Lower leg skin (tissue), 4 donors: ENCODE results near the gene MCF2L2. TPM values are rescaled to one million over a fixed set of nuclear protein-coding genes. Genes with fewer than 3 reads are reported as not detected.

Experiments used
- DNase-seq, 2 donors: peaks; one replicate each; pipeline ENCODE4 v3.0.0-alpha.2; 2019; ENCODE audit warnings: low spot score in 2 of 2
- H3K4me3 ChIP-seq: fragments of 200-600 bp; sonication (generic); 2 replicates; pipeline ENCODE4 v1.5.1; 2017; ENCODE audit warnings: mild to moderate bottlenecking, low read depth; ENCODE audit not compliant: poor library complexity, severe bottlenecking
- POLR2A ChIP-seq, 2 donors: fragments of 450-650 bp; IDR thresholded peaks; one replicate each; pipeline ENCODE4 v1.6.1; 2016 to 2017; ENCODE audit warnings: antibody characterized with exemption in 2 of 2, mild to moderate bottlenecking in 1 of 2, moderate library complexity in 1 of 2
- WGBS, 2 donors: methylation state at CpG; one replicate each; pipeline ENCODE4 v1.1.5; 2018; 5-methylcytosine and 5-hydroxymethylcytosine counted together
- intact Hi-C: fragments of 100-400 bp; cut with DNase I; formaldehyde crosslinking; loops from one replicate; pipeline ENCODE4 v1.15.0; 2023; ENCODE audit warnings: low total_unique reads
- total RNA-seq, 4 donors: library from RNA; depleted of rRNA; stranded (reverse); fragments of >200 nt; gene quantifications; one replicate each; pipeline ENCODE4 v1.1.0, GENCODE V29; 2016
- TF ChIP-seq, protein P1 (sequence below), 3 donors: fragments of 450-650 bp; IDR thresholded peaks; one replicate each; pipeline ENCODE4 v1.5.1; 2016; ENCODE audit warnings: antibody characterized with exemption in 3 of 3, mild to moderate bottlenecking in 3 of 3, moderate library complexity in 2 of 3

MCF2L2 gene
- total RNA-seq, 4 donors from 2014 or later, result 0.88 to 1.3 (median 1.1) TPM; not detected in 1

DNA sequence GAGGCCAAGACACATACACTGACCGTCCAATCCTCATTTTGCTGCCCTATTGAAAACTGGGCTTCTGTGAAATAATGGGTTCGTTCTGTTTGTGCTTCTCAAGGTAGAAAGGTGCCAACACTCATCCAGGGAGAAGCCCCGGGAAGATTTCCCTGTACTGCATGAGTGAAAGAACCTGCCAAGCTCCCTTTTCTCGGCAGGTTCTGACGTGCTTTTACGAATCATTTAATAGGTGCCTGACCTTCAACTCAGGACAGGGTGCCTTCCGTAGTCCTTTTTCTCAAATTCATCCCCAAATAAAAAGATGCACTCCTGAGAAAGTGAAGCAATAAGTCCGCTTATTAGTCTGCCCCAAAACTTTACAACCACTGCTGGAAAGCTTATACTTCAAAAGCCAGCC lies 111.1 kb downstream of the MCF2L2 start:
- TF ChIP-seq, protein P1, sequence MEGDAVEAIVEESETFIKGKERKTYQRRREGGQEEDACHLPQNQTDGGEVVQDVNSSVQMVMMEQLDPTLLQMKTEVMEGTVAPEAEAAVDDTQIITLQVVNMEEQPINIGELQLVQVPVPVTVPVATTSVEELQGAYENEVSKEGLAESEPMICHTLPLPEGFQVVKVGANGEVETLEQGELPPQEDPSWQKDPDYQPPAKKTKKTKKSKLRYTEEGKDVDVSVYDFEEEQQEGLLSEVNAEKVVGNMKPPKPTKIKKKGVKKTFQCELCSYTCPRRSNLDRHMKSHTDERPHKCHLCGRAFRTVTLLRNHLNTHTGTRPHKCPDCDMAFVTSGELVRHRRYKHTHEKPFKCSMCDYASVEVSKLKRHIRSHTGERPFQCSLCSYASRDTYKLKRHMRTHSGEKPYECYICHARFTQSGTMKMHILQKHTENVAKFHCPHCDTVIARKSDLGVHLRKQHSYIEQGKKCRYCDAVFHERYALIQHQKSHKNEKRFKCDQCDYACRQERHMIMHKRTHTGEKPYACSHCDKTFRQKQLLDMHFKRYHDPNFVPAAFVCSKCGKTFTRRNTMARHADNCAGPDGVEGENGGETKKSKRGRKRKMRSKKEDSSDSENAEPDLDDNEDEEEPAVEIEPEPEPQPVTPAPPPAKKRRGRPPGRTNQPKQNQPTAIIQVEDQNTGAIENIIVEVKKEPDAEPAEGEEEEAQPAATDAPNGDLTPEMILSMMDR (IDR thresholded peaks at IDR 0.05), result no peak
- TF ChIP-seq POLR2A (IDR thresholded peaks at IDR 0.05), result no peak
- 60% methylated on average over 8 of the region's 8 CpGs for WGBS, 2 donors
- intact Hi-C loops, result no loop called here
- no peak for DNase-seq
- no peak overlapping the region for H3K4me3 ChIP-seq

DNA sequence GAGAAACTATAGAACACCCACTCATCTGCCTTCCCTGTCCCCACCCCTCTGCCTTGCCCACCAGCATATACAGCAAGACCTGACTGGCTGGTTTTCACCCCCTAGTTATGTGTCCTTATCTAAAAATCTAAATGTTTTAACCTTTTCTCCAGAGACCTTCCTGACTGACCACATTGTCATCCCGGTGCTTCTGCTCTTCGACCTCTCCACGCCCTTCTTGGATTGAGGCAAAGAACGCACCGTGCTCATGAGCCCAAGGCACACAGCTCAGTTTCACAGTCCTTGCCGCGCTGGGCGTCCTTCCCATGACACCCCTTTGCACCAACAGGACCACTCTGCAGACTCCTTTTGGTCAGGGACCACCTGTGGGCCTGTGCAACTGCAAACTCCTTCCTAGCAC lies 112.7 kb downstream of the MCF2L2 start:
- 94 to 95% methylated on average over 8 of the region's 8 CpGs for WGBS, 2 donors
- no peak overlapping the region for H3K4me3 ChIP-seq
- no peak for DNase-seq
- TF ChIP-seq POLR2A (IDR thresholded peaks at IDR 0.05), result no peak
- TF ChIP-seq, protein P1 (IDR thresholded peaks at IDR 0.05), result no peak
- intact Hi-C loops, result no loop called here

DNA sequence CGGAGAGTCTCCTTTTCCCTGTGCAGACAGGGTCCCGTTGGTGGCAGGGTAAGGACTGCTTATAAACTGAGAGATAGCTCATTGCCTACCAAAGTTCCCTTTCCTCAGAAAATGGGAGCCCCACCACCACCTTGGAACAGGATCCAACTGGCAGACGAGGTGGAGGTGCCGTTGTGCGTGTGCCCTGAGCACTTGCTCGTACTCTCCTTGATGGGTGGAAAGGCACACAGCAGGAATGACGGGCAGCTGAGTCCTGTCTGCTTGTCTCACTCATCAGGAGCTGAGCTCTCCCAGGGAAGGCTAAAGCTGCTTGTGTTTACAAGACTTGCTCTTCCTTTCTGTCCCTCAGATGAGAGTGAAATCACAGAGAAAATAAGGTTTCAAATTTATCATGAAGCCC lies 114.7 kb downstream of the MCF2L2 start:
- no peak overlapping the region for H3K4me3 ChIP-seq
- intact Hi-C loops, result no loop called here
- no peak for DNase-seq
- no peak for TF ChIP-seq POLR2A (IDR thresholded peaks at IDR 0.05)
- TF ChIP-seq, protein P1 (IDR thresholded peaks at IDR 0.05), result no peak
- WGBS, 2 donors, result 71 to 83% methylated on average over 7 of the region's 7 CpGs

DNA sequence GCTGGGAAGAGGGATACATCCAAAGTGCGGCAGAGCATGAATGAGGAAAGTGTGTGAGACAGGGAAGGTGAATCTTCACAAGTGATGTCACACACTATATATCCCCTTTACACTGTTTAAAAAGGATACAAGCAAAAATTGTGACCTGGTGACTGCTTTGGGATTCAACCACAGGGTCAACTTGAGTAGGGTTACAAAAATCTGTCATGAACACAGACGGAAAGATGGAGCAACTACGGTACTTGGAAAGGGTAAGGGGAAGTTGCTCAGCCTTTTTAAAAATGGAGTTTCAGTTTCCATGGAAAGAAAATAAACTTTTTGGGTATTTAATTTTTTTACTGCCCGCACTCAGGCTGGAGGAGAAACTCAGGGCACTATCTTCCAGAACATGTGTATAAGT lies 115.1 kb downstream of the MCF2L2 start:
- no peak overlapping the region for H3K4me3 ChIP-seq
- DNase-seq, result no peak
- 89 to 93% methylated on average over 4 of the region's 4 CpGs for WGBS, 2 donors
- intact Hi-C loops, result no loop called here
- TF ChIP-seq POLR2A (IDR thresholded peaks at IDR 0.05), result no peak
- TF ChIP-seq, protein P1 (IDR thresholded peaks at IDR 0.05), result no peak

DNA sequence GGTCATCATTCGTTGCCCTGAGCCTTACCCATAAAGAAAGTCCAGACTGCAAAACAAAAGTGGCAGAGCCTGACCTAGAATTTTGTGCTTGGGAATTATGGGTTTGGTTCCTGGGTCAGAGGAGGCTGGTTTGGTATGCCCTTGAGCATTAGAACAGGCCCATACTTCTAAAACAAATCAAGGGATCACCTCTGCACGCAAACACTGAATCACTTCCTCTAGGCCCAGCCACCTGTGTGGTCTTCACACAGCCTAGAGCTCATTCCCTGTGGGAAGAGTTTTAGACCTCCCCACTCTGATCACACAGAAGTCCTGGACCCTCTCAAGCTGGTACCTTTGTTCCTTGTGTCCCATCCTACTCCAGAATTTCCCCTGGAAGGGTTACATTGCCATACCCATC lies 116.0 kb downstream of the MCF2L2 start:
- no peak for TF ChIP-seq POLR2A (IDR thresholded peaks at IDR 0.05)
- TF ChIP-seq, protein P1 (IDR thresholded peaks at IDR 0.05), result no peak
- no peak overlapping the region for H3K4me3 ChIP-seq
- intact Hi-C loops, result no loop called here
- 92 to 95% methylated on average over 2 of the region's 2 CpGs for WGBS, 2 donors
- no peak for DNase-seq

DNA sequence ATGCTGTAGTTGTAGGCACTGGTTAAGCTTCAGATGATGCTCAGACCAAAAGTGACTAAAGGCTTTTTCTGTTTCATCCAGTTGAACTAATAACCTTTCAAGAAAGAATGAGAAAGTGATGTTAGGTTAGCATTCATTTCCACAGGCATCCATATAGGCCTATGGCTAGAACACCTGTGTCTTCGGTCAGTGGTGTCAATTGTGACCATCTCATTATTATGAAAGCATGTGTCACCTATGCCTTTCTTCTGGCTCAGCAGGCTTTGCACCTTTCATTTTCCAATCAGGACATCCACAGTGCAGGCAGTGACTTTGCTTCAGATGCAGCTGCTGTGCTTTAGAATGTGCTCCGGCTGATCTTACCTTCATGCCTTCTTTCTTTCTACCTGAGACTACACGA lies 117.5 kb downstream of the MCF2L2 start:
- TF ChIP-seq, protein P1 (IDR thresholded peaks at IDR 0.05), result no peak
- TF ChIP-seq POLR2A (IDR thresholded peaks at IDR 0.05), result no peak
- 93 to 96% methylated on average over 3 of the region's 3 CpGs for WGBS, 2 donors
- intact Hi-C loops, result no loop called here
- DNase-seq, result no peak
- H3K4me3 ChIP-seq, result no peak overlapping the region
